CD4-positive, CD25-positive, alpha-beta regulatory T cell (primary cell): ENCODE measurements around the gene OPCML. TPM values are rescaled to one million over a fixed set of nuclear protein-coding genes. Genes with fewer than 3 reads are reported as not detected.

Experiments
- ATAC-seq, 2 donors: fragments of 150-1000 bp; cut with Tn5 transposase; one replicate each; pipeline ENCODE4 v1.10.0; 2021; ENCODE audit warnings: low read depth in 2 of 2, moderate number of reproducible peaks in 2 of 2, moderate library complexity in 1 of 2
- DNase-seq, 3 donors: peaks; one replicate each; pipeline versions ENCODE4 v3.0.0 to v3.0.0-alpha.2; 2012 to 2022; ENCODE audit warnings: mixed read lengths in 1 of 3
- H3K27ac ChIP-seq: one replicate; pipeline ENCODE4 v1.7.0; 2013; ENCODE audit warnings: mild to moderate bottlenecking, low read length; ENCODE audit not compliant: insufficient read depth, poor library complexity, severe bottlenecking
- H3K27me3 ChIP-seq: one replicate; pipeline ENCODE4 v1.7.0; 2013; ENCODE audit warnings: low read length; ENCODE audit not compliant: control insufficient read depth, insufficient read depth
- H3K36me3 ChIP-seq: one replicate; pipeline ENCODE4 v1.7.0; 2013; ENCODE audit warnings: mild to moderate bottlenecking, low read length, moderate library complexity; ENCODE audit not compliant: control insufficient read depth, insufficient read depth
- H3K4me1 ChIP-seq: 2 replicates; pipeline ENCODE4 v1.7.0; 2013; ENCODE audit warnings: mild to moderate bottlenecking, low read length; ENCODE audit not compliant: insufficient read depth, control insufficient read depth, poor library complexity, severe bottlenecking
- H3K4me3 ChIP-seq: one replicate; pipeline ENCODE4 v1.7.0; 2013; ENCODE audit warnings: low read depth, mild to moderate bottlenecking, low read length, moderate library complexity
- H3K9me3 ChIP-seq, 2 experiments: 1 replicate in 1 of 2; 2 replicates in 1 of 2; pipeline ENCODE4 v1.7.0; 2013; ENCODE audit warnings: low read length in 2 of 2, mild to moderate bottlenecking in 1 of 2, moderate library complexity in 1 of 2; ENCODE audit not compliant: control insufficient read depth in 2 of 2
- H3K27ac Mint-ChIP-seq, 3 donors: one replicate each; pipeline ENCODE4 v1.8.0; 2020 to 2022; ENCODE audit warnings: mild to moderate bottlenecking in 3 of 3, mixed read lengths in 3 of 3, moderate library complexity in 2 of 3
- H3K27me3 Mint-ChIP-seq: one replicate; pipeline ENCODE4 v1.8.0; 2022; ENCODE audit warnings: mild to moderate bottlenecking, mixed read lengths
- H3K36me3 Mint-ChIP-seq: one replicate; pipeline ENCODE4 v1.8.0; 2020; ENCODE audit warnings: mixed read lengths
- H3K4me1 Mint-ChIP-seq, 4 donors: one replicate each; pipeline ENCODE4 v1.8.0; 2020 to 2022; ENCODE audit warnings: mixed read lengths in 4 of 4, mild to moderate bottlenecking in 1 of 4
- H3K4me3 Mint-ChIP-seq, 4 donors: one replicate each; pipeline ENCODE4 v1.8.0; 2020 to 2022; ENCODE audit warnings: mild to moderate bottlenecking in 4 of 4, mixed read lengths in 4 of 4, moderate library complexity in 3 of 4
- H3K9me3 Mint-ChIP-seq, 7 donors: one replicate each; pipeline ENCODE4 v1.8.0; 2020 to 2022; ENCODE audit warnings: mixed read lengths in 7 of 7, mild to moderate bottlenecking in 3 of 7, moderate library complexity in 2 of 7
- polyA plus RNA-seq, 4 donors: library from polyadenylated mRNA; unstranded; fragments of 300-500 nt; fragmentation: Illumina TruSeq; gene quantifications; one replicate each; pipeline ENCODE4 v1.2.3, GENCODE V29; 2021
- total RNA-seq: library from RNA; stranded (reverse); gene quantifications from one replicate; pipeline ENCODE4 v1.2.3, GENCODE V29; 2022

The OPCML gene
- total and polyA plus RNA-seq, 5 donors from 2014 or later: not detected

- ATAC-seq (no peak), DNase-seq (no peak)
- H3K4me1 Mint-ChIP-seq: no peaks in the 10 kb centered on the region
- Histone ChIP-seq H3K4me3 (no peak overlapping the region), H3K4me1 (no peaks in the 10 kb centered on the region), H3K27me3 (no peaks in the 10 kb centered on the region), H3K27ac (no peak overlapping the region), H3K36me3 (no peaks in the 10 kb centered on the region), H3K9me3 (no peaks in the 10 kb centered on the region)
- no peaks in the 10 kb centered on the region for H3K36me3 Mint-ChIP-seq
- no peak overlapping the region for H3K4me3 Mint-ChIP-seq
- H3K9me3 Mint-ChIP-seq: peaks cover 0 to 8% (median 2%) of the 10 kb centered on the region in 7 donors
- no peak overlapping the region for H3K27ac Mint-ChIP-seq
- peaks cover 14% of the 10 kb centered on the region for H3K27me3 Mint-ChIP-seq
Observed at GRCh38 chr11:133253570-133253969, 278.7 kb downstream of the OPCML start.

DNA sequence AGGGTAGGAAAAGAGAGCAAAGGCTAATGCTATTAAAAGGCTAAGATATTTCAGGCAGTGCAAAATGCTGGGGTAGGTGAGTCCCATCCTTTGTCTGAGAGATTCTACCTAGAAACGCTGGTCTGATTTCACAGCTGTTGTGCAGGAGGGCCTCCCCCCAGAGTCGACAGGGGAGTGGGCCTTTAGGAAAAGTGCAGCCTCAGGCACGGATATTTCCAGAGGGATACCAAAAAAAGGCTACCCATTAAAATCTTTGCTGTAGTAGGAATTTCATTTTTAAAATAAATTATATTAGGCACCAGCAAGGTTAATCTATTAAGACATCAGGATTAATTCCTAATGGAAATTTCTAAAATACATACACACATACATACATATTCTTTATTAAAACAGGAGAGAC is 280.5 kb downstream of the OPCML start:
- ATAC-seq: no peak
- H3K27ac Mint-ChIP-seq: no peak overlapping the region

GRCh38 chr11:133249530-133249929 is 282.8 kb downstream of the OPCML start:
- DNase-seq (no peak), ATAC-seq (no peak)
- Mint-ChIP-seq H3K9me3 (peaks cover 0 to 9% (median 2%) of the 10 kb centered on the region in 7 donors), H3K4me1 (no peaks in the 10 kb centered on the region), H3K27me3 (peaks cover 10% of the 10 kb centered on the region), H3K27ac (no peak overlapping the region), H3K36me3 (no peaks in the 10 kb centered on the region), H3K4me3 (no peak overlapping the region)
- no peaks in the 10 kb centered on the region for H3K27me3 ChIP-seq
- H3K27ac ChIP-seq: no peak overlapping the region
- no peak overlapping the region for H3K4me3 ChIP-seq
- no peaks in the 10 kb centered on the region for H3K4me1 ChIP-seq
- H3K9me3 ChIP-seq: no peaks in the 10 kb centered on the region
- no peaks in the 10 kb centered on the region for H3K36me3 ChIP-seq

More for the DNA sequence above, 280.5 kb downstream of the OPCML start:
- Histone ChIP-seq H3K36me3 (no peaks in the 10 kb centered on the region), H3K27me3 (no peaks in the 10 kb centered on the region), H3K27ac (no peak overlapping the region), H3K4me1 (no peaks in the 10 kb centered on the region), H3K9me3 (no peaks in the 10 kb centered on the region), H3K4me3 (no peak overlapping the region)
- H3K27me3 Mint-ChIP-seq: peaks cover 14% of the 10 kb centered on the region
- H3K9me3 Mint-ChIP-seq: peaks cover 0 to 7% (median 2%) of the 10 kb centered on the region in 7 donors
- no peaks in the 10 kb centered on the region for H3K4me1 Mint-ChIP-seq
- no peaks in the 10 kb centered on the region for H3K36me3 Mint-ChIP-seq
- DNase-seq: no peak
- H3K4me3 Mint-ChIP-seq: no peak overlapping the region

DNA sequence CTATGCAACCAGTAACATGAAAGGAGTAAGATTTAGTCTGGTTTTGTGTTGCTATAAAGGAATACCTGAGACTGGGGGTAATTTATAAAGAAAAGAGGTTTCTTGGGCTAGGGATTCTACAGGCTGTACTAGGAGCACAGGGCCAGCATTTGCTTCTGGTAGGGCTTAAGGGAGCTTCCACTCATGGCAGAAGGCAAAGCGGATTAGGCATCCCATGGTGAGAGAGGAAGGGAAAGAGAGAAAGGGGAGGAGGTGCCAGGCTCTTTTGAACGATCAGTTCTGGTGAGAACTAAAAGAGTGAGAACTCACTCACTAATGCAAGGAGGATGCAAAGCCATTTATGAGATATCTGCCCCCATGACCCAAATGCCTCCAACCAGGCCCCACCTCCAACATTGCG is 283.2 kb downstream of the OPCML start:
- Mint-ChIP-seq H3K9me3 (peaks cover 0 to 8% (median 2%) of the 10 kb centered on the region in 7 donors), H3K27me3 (peaks cover 10% of the 10 kb centered on the region), H3K27ac (no peak overlapping the region), H3K36me3 (no peaks in the 10 kb centered on the region), H3K4me3 (no peak overlapping the region), H3K4me1 (no peaks in the 10 kb centered on the region)
- H3K27me3 ChIP-seq: no peaks in the 10 kb centered on the region
- no peaks in the 10 kb centered on the region for H3K9me3 ChIP-seq
- ATAC-seq (no peak), DNase-seq (no peak)
- H3K27ac ChIP-seq: no peak overlapping the region
- no peaks in the 10 kb centered on the region for H3K36me3 ChIP-seq
- no peak overlapping the region for H3K4me3 ChIP-seq
- no peaks in the 10 kb centered on the region for H3K4me1 ChIP-seq

DNA sequence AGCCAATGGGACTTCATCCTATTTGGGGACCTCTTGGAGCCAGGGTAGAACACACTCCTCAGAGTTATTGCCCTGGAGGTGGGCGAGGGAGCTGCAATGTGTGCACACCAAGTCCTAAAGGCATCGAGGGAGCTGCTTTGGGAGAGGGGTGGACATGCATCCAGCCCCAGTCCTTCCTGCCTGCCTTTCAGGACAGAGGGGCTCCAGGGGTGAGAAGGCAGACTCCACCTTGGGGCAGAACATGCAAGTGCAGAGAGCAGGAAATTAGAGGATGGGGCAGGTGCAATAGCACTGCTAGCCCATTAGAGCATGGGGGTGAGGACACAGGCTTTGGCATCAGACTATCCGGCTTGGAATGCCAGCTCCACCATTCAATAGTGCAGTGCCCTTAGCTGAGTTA is 288.5 kb downstream of the OPCML start:
- Histone ChIP-seq H3K36me3 (no peaks in the 10 kb centered on the region), H3K4me1 (no peaks in the 10 kb centered on the region), H3K4me3 (no peak overlapping the region), H3K9me3 (no peaks in the 10 kb centered on the region), H3K27me3 (no peaks in the 10 kb centered on the region), H3K27ac (no peak overlapping the region)
- no peaks in the 10 kb centered on the region for H3K4me1 Mint-ChIP-seq
- H3K36me3 Mint-ChIP-seq: no peaks in the 10 kb centered on the region
- peaks cover 0 to 11% (median 2%) of the 10 kb centered on the region in 7 donors for H3K9me3 Mint-ChIP-seq
- peaks cover 5% of the 10 kb centered on the region for H3K27me3 Mint-ChIP-seq
- no peak overlapping the region for H3K27ac Mint-ChIP-seq
- DNase-seq (no peak), ATAC-seq (no peak)
- no peak overlapping the region for H3K4me3 Mint-ChIP-seq

GRCh38 chr11:133240908-133241655 is 291.2 kb downstream of the OPCML start:
- no peak overlapping the region for H3K4me3 ChIP-seq
- Mint-ChIP-seq H3K27me3 (peaks cover 5% of the 10 kb centered on the region), H3K4me3 (no peak overlapping the region), H3K4me1 (no peaks in the 10 kb centered on the region), H3K27ac (no peak overlapping the region), H3K9me3 (peaks cover 0 to 7% (median 2%) of the 10 kb centered on the region in 7 donors), H3K36me3 (no peaks in the 10 kb centered on the region)
- no peaks in the 10 kb centered on the region for H3K36me3 ChIP-seq
- no peak overlapping the region for H3K27ac ChIP-seq
- DNase-seq (no peak), ATAC-seq (no peak)
- no peaks in the 10 kb centered on the region for H3K27me3 ChIP-seq
- no peaks in the 10 kb centered on the region for H3K4me1 ChIP-seq
- H3K9me3 ChIP-seq: no peaks in the 10 kb centered on the region

DNA sequence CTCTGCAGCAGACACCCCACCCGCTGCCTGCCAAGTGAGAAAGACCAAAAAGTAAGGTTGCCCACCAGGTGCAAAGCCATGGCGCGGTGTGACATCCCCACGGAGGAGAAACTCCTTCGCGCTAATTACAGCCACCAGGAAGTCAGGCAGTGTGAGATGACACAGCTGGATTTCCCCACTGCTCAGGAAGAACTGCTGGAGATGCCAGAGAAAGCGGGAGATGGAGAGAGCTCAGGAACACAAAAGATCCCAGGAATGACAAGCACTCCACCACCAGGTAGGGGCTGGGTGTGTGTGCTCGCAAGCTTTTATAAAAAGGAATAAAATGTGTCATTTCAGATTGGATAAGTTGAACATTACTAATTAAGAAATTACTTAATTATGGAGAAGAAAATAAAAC is 292.7 kb downstream of the OPCML start:
- no peaks in the 10 kb centered on the region for H3K36me3 ChIP-seq
- no peaks in the 10 kb centered on the region for H3K36me3 Mint-ChIP-seq
- H3K4me1 ChIP-seq: no peaks in the 10 kb centered on the region
- ATAC-seq: no peak
- no peak overlapping the region for H3K4me3 ChIP-seq
- no peaks in the 10 kb centered on the region for H3K4me1 Mint-ChIP-seq
- H3K9me3 ChIP-seq: no peaks in the 10 kb centered on the region
- peaks cover 5% of the 10 kb centered on the region for H3K27me3 Mint-ChIP-seq
- no peak for DNase-seq
- no peak overlapping the region for H3K27ac Mint-ChIP-seq
- H3K27ac ChIP-seq: no peak overlapping the region
- no peaks in the 10 kb centered on the region for H3K27me3 ChIP-seq
- H3K9me3 Mint-ChIP-seq: peaks cover 0 to 8% (median 2%) of the 10 kb centered on the region in 7 donors
- H3K4me3 Mint-ChIP-seq: no peak overlapping the region

DNA sequence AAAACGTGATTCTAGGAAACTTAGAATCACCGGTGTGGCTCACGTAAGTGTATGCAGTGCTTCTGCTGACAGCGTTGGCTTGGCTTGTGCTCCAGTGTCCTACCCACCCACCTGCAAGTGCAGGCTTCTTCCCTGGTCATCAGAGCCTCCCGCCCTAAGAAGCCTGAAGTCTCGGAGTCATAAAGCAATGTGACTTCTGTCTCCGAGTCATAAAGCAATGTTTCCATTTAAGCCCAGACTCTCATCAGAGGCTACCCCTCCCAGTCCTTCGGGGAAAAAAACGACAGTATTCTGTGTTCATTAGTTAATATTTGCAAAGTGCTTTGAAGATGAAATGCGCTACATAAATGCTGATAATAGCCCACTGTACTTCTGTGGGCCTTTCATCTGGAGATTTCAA is 293.8 kb downstream of the OPCML start:
- ATAC-seq (no peak), DNase-seq (no peak)
- Histone ChIP-seq H3K4me1 (no peaks in the 10 kb centered on the region), H3K27ac (no peak overlapping the region), H3K36me3 (no peaks in the 10 kb centered on the region), H3K9me3 (no peaks in the 10 kb centered on the region), H3K4me3 (no peak overlapping the region), H3K27me3 (no peaks in the 10 kb centered on the region)
- H3K4me1 Mint-ChIP-seq: no peaks in the 10 kb centered on the region
- H3K4me3 Mint-ChIP-seq: no peak overlapping the region
- H3K36me3 Mint-ChIP-seq: no peaks in the 10 kb centered on the region
- peaks cover 0 to 9% (median 5%) of the 10 kb centered on the region in 7 donors for H3K9me3 Mint-ChIP-seq
- no peak overlapping the region for H3K27ac Mint-ChIP-seq
- H3K27me3 Mint-ChIP-seq: peaks cover 5% of the 10 kb centered on the region
